ENCODE results near the gene ATF3. TPM values are rescaled to one million over a fixed set of nuclear protein-coding genes. Genes with fewer than 3 reads are reported as not detected.

Gene ATF3
- total RNA-seq, 2 donors from 2014 or later = 6.0 to 14.8 TPM

DNA sequence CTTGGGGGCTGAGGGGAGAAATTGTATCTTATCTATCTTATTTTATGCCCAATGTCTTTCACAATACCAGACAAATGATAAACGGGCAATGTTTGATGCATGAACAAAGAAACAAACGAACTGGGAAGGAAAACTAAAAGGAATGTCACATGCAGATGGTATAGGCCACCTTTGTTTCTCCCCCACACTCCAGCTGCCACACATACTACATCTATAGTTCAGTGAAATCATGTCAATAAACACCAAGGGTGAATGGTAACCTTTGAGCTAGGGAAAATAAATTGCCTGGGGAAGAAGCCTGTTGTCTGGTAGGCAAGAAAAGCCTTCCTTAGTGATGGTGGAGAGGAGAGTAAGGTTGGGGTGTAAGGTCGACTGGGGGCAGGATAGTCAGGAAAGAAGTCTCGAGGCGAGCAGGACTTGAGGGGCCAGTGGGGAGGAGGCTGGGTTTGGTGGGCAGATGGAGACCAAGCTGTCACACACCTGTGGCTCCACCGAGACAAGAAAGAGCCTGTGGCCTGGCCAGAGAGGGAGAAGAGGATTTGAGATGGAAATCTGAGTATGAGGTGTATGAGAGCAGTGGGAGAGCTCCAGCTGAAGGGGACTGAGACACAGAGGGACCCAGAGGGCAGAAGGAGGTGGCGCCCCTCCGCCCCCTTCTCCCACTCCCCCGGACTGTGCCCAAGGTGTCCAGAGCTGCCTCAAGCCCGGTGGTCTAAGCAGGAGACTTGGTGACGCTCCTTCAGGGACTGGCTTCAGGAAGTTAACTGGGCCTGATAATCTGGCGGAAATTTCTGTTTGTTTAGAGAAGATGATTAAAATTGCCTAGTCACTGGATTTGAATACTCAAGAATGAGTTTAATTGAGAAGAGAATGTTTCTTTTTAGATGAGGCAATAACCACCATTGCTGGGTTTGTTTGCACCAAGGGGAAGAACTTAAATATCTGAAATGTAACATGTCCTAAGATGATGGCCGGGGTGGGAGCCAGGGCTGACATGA is 37.3 kb downstream of the ATF3 start:
- Histone ChIP-seq H3K4me3 (no peak overlapping the region), H3K27ac (no peak overlapping the region), H3K9me3 (no peaks in the 10 kb centered on the region), H3K4me1 (replicated peaks) (no peaks in the 10 kb centered on the region), H3K27me3 (replicated peaks; ENCODE audit: insufficient read depth) (no peaks in the 10 kb centered on the region), H3K36me3 (no peaks in the 10 kb centered on the region)
- no peak for TF ChIP-seq POLR2A (IDR thresholded peaks at IDR 0.05)
- TF ChIP-seq POLR2AphosphoS5 (IDR thresholded peaks at IDR 0.05) = no peak
- TF ChIP-seq, protein P1, sequence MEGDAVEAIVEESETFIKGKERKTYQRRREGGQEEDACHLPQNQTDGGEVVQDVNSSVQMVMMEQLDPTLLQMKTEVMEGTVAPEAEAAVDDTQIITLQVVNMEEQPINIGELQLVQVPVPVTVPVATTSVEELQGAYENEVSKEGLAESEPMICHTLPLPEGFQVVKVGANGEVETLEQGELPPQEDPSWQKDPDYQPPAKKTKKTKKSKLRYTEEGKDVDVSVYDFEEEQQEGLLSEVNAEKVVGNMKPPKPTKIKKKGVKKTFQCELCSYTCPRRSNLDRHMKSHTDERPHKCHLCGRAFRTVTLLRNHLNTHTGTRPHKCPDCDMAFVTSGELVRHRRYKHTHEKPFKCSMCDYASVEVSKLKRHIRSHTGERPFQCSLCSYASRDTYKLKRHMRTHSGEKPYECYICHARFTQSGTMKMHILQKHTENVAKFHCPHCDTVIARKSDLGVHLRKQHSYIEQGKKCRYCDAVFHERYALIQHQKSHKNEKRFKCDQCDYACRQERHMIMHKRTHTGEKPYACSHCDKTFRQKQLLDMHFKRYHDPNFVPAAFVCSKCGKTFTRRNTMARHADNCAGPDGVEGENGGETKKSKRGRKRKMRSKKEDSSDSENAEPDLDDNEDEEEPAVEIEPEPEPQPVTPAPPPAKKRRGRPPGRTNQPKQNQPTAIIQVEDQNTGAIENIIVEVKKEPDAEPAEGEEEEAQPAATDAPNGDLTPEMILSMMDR (IDR thresholded peaks at IDR 0.05) = no peak
- WGBS = 82% methylated on average over 13 of the region's 13 CpGs
- intact Hi-C loops (cut with DNase I) = no loop called here
- DNase-seq (ENCODE audit: low spot score) = no peak

DNA sequence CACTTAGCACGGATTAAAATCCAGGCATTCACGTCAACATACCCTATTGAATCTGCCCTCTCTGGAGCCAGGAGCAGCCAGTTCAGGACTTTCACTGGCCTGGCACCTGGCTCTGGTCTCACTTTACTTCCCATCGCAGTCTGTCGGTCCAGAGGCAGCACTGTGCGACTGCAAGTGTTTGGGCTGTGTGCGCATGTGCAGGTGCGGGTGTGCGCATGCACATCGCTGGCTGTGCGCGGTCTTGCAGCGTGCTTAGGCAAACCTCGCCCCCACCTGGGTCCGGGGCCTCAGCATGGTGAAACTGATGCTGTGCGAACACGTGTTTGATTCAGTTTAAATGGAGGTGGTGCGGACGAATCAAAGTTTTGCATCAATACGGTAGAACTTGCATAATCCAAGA is 38.0 kb downstream of the ATF3 start:
- no peaks in the 10 kb centered on the region for H3K27me3 ChIP-seq (replicated peaks; ENCODE audit: insufficient read depth)
- no peaks in the 10 kb centered on the region for H3K36me3 ChIP-seq
- 88% methylated on average over 19 of the region's 19 CpGs for WGBS
- no peak for TF ChIP-seq POLR2A (IDR thresholded peaks at IDR 0.05)
- TF ChIP-seq, protein P1 (IDR thresholded peaks at IDR 0.05) = no peak
- no peak for TF ChIP-seq POLR2AphosphoS5 (IDR thresholded peaks at IDR 0.05)
- H3K9me3 ChIP-seq = no peaks in the 10 kb centered on the region
- no peaks in the 10 kb centered on the region for H3K4me1 ChIP-seq (replicated peaks)
- H3K4me3 ChIP-seq = no peak overlapping the region
- no peak overlapping the region for H3K27ac ChIP-seq
- DNase-seq (ENCODE audit: low spot score) = no peak
- intact Hi-C loops (cut with DNase I) = no loop called here

DNA sequence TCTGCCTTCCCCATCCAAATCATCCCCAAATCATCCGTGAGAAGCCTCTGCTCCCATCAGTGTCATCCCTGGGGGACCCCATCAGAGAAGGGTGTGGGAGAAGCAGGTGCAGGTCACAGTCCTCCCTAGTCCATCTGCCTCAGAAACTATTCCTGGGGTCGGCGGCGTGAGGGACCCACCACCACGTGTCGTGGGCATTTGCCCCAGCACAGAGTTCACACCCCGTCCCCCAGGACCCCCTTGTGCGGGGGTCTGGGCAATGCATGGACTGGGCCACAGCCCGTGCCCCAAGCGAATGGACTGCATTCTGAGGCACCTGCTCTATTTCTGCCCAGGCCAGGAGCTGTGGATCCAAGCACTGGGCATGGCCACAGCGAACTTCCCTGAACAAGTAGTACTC is 38.4 kb downstream of the ATF3 start:
- H3K9me3 ChIP-seq = no peaks in the 10 kb centered on the region
- WGBS = 92% methylated on average over 10 of the region's 11 CpGs
- no peaks in the 10 kb centered on the region for H3K36me3 ChIP-seq
- no peak overlapping the region for H3K4me3 ChIP-seq
- DNase-seq (ENCODE audit: low spot score) = no peak
- intact Hi-C loops (cut with DNase I) = no loop called here
- TF ChIP-seq, protein P1 (IDR thresholded peaks at IDR 0.05) = no peak
- no peak for TF ChIP-seq POLR2AphosphoS5 (IDR thresholded peaks at IDR 0.05)
- no peak for TF ChIP-seq POLR2A (IDR thresholded peaks at IDR 0.05)
- H3K27ac ChIP-seq = no peak overlapping the region
- H3K4me1 ChIP-seq (replicated peaks) = no peaks in the 10 kb centered on the region
- H3K27me3 ChIP-seq (replicated peaks; ENCODE audit: insufficient read depth) = no peaks in the 10 kb centered on the region

DNA sequence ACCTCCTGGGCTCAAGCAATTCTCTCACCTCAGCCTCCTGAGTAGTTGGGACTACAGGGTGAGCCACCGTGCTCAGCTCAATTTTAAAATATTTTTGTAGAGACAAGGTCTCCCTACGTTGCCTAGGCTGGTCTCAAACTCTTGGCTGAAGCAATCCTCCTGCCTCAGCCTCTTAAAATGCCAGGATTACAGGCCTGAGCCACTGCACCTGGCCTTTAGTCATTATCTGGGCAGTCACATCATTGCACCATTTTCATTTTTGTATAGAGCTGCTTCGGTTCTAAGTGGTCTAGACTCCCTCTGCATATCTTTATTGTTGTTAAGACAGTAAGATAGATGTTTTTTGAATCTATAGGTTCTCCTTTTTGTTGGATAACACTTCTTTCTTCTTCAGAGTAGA is 39.9 kb downstream of the ATF3 start:
- DNase-seq (ENCODE audit: low spot score) = no peak
- TF ChIP-seq POLR2AphosphoS5 (IDR thresholded peaks at IDR 0.05) (no peak), POLR2A (IDR thresholded peaks at IDR 0.05) (no peak)
- TF ChIP-seq, protein P1 (IDR thresholded peaks at IDR 0.05) = no peak

DNA sequence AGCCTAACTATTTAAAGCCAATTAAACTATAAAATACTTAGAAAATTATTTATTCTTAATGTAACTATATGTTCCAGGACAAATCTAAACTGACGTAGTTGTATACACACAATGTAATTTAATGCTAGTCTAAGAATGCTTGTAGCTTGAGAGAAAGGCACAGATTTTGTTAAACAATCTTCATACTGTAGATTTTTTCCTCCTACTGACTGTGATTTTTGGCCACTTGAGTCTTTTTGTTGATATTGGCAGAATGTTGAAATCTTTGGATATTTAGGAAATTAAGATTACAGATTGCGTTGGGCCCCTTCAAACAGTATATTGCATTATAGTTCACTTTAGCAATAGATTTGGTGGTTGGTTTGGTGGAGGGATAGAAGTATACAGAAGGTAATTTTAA is 40.5 kb downstream of the ATF3 start:
- Histone ChIP-seq H3K27ac (no peak overlapping the region), H3K27me3 (replicated peaks; ENCODE audit: insufficient read depth) (no peaks in the 10 kb centered on the region), H3K4me1 (replicated peaks) (no peaks in the 10 kb centered on the region), H3K36me3 (no peaks in the 10 kb centered on the region), H3K9me3 (no peaks in the 10 kb centered on the region), H3K4me3 (no peak overlapping the region)
- intact Hi-C loops (cut with DNase I) = no loop called here
- no peak for DNase-seq (ENCODE audit: low spot score)
- 61% methylated on average over 2 of the region's 2 CpGs for WGBS
- no peak for TF ChIP-seq POLR2AphosphoS5 (IDR thresholded peaks at IDR 0.05)
- no peak for TF ChIP-seq POLR2A (IDR thresholded peaks at IDR 0.05)
- TF ChIP-seq, protein P1 (IDR thresholded peaks at IDR 0.05) = no peak

More for the DNA sequence above, 39.9 kb downstream of the ATF3 start:
- Histone ChIP-seq H3K27me3 (replicated peaks; ENCODE audit: insufficient read depth) (no peaks in the 10 kb centered on the region), H3K36me3 (no peaks in the 10 kb centered on the region), H3K27ac (no peak overlapping the region), H3K4me3 (no peak overlapping the region), H3K4me1 (replicated peaks) (no peaks in the 10 kb centered on the region), H3K9me3 (no peaks in the 10 kb centered on the region)
- WGBS = 74% methylated on average over 3 of the region's 3 CpGs
- intact Hi-C loops (cut with DNase I) = no loop called here
